Panc1 (cell line): ENCODE data around the gene PLCH2. TPM values are rescaled to one million over a fixed set of nuclear protein-coding genes. Genes with fewer than 3 reads are reported as not detected.

Experiments
- ATAC-seq: fragments of 200-7000 bp; cut with Tn5 transposase; 2 replicates; pipeline ENCODE4 v1.9.1; 2020; ENCODE audit warnings: mild to moderate bottlenecking, moderate library complexity
- BruUV-seq: library from RNA; stranded (reverse); fragments of 400-500 nt; replicated peaks from 2 replicates; lab custom pipeline; 2021; lab: Mats Ljungman, UMichigan
- CTCF ChIA-PET: fragments of 300-600 bp; sonication (Branson Sonifier 250); formaldehyde crosslinking; loops from one replicate; lab custom pipeline; 2022; ENCODE audit warnings: antibody characterized with exemption; lab: Charles Lee
- POLR2A ChIA-PET: fragments of 300-600 bp; sonication (Branson Sonifier 250); formaldehyde crosslinking; loops from one replicate; lab custom pipeline; 2022; ENCODE audit warnings: antibody characterized with exemption; lab: Charles Lee
- DNase-seq: peaks from one replicate; pipeline ENCODE4 v3.0.0-alpha.2; 2010; ENCODE audit warnings: low read depth, low spot score
- H3K27ac ChIP-seq: 2 replicates; pipeline ENCODE4 v1.5.1; 2011; ENCODE audit warnings: mild to moderate bottlenecking, low read length, inconsistent platforms
- H3K27me3 ChIP-seq: fragments of 200-500 bp; sonication (Bioruptor generic); 2 replicates; pipeline ENCODE4 v1.6.0; 2014; ENCODE audit warnings: low read length, inconsistent platforms; ENCODE audit not compliant: control insufficient read depth, insufficient read depth
- H3K36me3 ChIP-seq: fragments of 200-500 bp; sonication (Bioruptor generic); 2 replicates; pipeline ENCODE4 v1.5.1; 2014; ENCODE audit warnings: inconsistent platforms, mild to moderate bottlenecking, low read length, moderate library complexity; ENCODE audit not compliant: control insufficient read depth, insufficient read depth
- H3K4me1 ChIP-seq: 2 replicates; pipeline ENCODE4 v1.5.1; 2011; ENCODE audit warnings: inconsistent platforms, mild to moderate bottlenecking, low read length, moderate library complexity; ENCODE audit not compliant: control insufficient read depth, insufficient read depth
- H3K4me3 ChIP-seq, 2 experiments: 2 replicates each; pipeline ENCODE4 v1.5.1; 2011 to 2012; ENCODE audit warnings: low read depth in 2 of 2, low read length in 2 of 2, mild to moderate bottlenecking in 2 of 2, inconsistent platforms in 1 of 2, moderate library complexity in 1 of 2
- H3K9me3 ChIP-seq: fragments of 200-500 bp; sonication (Bioruptor generic); 2 replicates; pipeline ENCODE4 v1.5.1; 2014; ENCODE audit warnings: low read depth, mild to moderate bottlenecking, inconsistent platforms, low read length, moderate library complexity; ENCODE audit not compliant: control insufficient read depth, insufficient read depth
- POLR2AphosphoS5 ChIP-seq: IDR thresholded peaks from 2 replicates; pipeline ENCODE4 v1.6.1; 2012; ENCODE audit warnings: mild to moderate bottlenecking, low read depth, low read length, moderate library complexity
- SIN3A ChIP-seq: IDR thresholded peaks from 2 replicates; pipeline ENCODE4 v1.6.1; 2012; ENCODE audit warnings: low read depth, mild to moderate bottlenecking, low read length, moderate library complexity, borderline replicate concordance; ENCODE audit not compliant: insufficient read depth
- TCF7L2 ChIP-seq: IDR thresholded peaks from 2 replicates; pipeline ENCODE4 v1.6.1; 2011; ENCODE audit warnings: mild to moderate bottlenecking, low read depth, low read length, inconsistent platforms
- in situ Hi-C: cut with HindIII; loops from 2 replicates; pipeline ENCODE4 v1.10.0; 2016; ENCODE audit warnings: low sequenced_read_pairs, low pct_unique_long_range_greater_than_20kb
- intact Hi-C: fragments of 100-400 bp; cut with micrococcal nuclease; formaldehyde crosslinking; loops from one replicate; pipeline ENCODE4 v1.10.0; 2022; ENCODE audit not compliant: unreplicated experiment
- total RNA-seq: library from RNA; stranded (reverse); gene quantifications from one replicate; pipeline ENCODE4 v1.2.1, GENCODE V29; 2021; ENCODE audit not compliant: unreplicated experiment
- TF ChIP-seq, protein P1 (sequence below), 2 experiments: IDR thresholded peaks; 2 replicates each; pipeline ENCODE4 v1.6.1; 2011 to 2012; ENCODE audit warnings: low read depth in 2 of 2, control low read depth in 1 of 2, low read length in 1 of 2, mild to moderate bottlenecking in 1 of 2, moderate library complexity in 1 of 2; ENCODE audit not compliant: insufficient read depth in 1 of 2
- TF ChIP-seq, protein P2 (sequence below): fragments of 450-650 bp; IDR thresholded peaks from 2 replicates; pipeline ENCODE4 v1.5.1; 2017; ENCODE audit warnings: mild to moderate bottlenecking

The PLCH2 gene
- total RNA-seq, 1 experiment from 2014 or later: 41.2 TPM

DNA sequence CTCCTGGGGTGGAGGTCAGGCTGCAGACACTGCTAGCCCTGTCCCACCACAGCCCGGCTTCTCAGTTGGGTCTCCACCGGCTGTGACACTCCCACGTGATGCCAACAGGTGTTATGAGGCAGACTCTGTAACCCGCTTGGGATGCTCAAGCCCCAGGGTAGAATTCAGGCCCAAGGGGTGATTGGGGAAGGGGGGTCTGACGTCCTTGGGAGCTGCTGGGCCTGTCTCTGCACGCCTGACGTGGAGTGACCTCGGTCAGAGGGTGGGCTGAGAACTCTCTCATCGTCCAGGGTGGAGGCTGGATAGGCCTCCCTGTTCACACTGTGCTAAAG lies 61.7 kb downstream of the PLCH2 start:
- no peaks in the 10 kb centered on the region for H3K36me3 ChIP-seq
- ChIA-PET CTCF (interaction anchor here (0.7 kb wide), 1 partner anchor 10 kb away, joined by 3 read pairs; no protein-coding TSS in a partner anchor), POLR2A (no interaction called here)
- BruUV-seq: no TSS peak
- H3K27ac ChIP-seq: no peak overlapping the region
- H3K9me3 ChIP-seq: no peaks in the 10 kb centered on the region
- in situ Hi-C loops: no loop called here
- intact Hi-C loops: no loop called here
- no peak overlapping the region for H3K4me3 ChIP-seq
- peaks cover 44% of the 10 kb centered on the region for H3K4me1 ChIP-seq
- DNase-seq (no peak), ATAC-seq (no peak)
- no peak for TF ChIP-seq POLR2AphosphoS5
- TF ChIP-seq, protein P1, sequence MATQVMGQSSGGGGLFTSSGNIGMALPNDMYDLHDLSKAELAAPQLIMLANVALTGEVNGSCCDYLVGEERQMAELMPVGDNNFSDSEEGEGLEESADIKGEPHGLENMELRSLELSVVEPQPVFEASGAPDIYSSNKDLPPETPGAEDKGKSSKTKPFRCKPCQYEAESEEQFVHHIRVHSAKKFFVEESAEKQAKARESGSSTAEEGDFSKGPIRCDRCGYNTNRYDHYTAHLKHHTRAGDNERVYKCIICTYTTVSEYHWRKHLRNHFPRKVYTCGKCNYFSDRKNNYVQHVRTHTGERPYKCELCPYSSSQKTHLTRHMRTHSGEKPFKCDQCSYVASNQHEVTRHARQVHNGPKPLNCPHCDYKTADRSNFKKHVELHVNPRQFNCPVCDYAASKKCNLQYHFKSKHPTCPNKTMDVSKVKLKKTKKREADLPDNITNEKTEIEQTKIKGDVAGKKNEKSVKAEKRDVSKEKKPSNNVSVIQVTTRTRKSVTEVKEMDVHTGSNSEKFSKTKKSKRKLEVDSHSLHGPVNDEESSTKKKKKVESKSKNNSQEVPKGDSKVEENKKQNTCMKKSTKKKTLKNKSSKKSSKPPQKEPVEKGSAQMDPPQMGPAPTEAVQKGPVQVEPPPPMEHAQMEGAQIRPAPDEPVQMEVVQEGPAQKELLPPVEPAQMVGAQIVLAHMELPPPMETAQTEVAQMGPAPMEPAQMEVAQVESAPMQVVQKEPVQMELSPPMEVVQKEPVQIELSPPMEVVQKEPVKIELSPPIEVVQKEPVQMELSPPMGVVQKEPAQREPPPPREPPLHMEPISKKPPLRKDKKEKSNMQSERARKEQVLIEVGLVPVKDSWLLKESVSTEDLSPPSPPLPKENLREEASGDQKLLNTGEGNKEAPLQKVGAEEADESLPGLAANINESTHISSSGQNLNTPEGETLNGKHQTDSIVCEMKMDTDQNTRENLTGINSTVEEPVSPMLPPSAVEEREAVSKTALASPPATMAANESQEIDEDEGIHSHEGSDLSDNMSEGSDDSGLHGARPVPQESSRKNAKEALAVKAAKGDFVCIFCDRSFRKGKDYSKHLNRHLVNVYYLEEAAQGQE (IDR thresholded peaks at IDR 0.05; ENCODE audit: insufficient read depth in 1 of 2, low read depth in 2 of 2, low read length in 1 of 2): no peak
- TF ChIP-seq, protein P2, sequence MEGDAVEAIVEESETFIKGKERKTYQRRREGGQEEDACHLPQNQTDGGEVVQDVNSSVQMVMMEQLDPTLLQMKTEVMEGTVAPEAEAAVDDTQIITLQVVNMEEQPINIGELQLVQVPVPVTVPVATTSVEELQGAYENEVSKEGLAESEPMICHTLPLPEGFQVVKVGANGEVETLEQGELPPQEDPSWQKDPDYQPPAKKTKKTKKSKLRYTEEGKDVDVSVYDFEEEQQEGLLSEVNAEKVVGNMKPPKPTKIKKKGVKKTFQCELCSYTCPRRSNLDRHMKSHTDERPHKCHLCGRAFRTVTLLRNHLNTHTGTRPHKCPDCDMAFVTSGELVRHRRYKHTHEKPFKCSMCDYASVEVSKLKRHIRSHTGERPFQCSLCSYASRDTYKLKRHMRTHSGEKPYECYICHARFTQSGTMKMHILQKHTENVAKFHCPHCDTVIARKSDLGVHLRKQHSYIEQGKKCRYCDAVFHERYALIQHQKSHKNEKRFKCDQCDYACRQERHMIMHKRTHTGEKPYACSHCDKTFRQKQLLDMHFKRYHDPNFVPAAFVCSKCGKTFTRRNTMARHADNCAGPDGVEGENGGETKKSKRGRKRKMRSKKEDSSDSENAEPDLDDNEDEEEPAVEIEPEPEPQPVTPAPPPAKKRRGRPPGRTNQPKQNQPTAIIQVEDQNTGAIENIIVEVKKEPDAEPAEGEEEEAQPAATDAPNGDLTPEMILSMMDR: no peak
- no peaks in the 10 kb centered on the region for H3K27me3 ChIP-seq

DNA sequence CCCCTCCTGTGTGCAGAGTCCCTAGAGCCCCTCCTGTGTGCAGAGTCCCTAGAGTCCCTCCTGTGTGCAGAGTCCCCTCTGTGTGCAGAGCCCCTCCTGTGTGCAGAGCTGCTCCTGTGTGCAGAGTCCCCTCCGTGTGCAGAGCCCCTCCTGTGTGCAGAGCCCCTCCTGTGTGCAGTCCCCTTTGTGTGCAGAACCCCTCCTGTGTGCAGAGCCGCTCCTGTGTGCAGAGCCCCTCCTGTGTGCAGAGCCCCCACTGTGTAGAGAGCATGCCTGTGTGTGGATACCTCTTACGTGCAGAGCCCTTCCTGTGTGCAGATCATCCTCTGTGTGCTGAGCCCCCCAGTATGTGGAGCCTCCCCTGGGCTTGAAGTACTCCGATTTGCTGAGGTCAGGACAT lies 62.3 kb downstream of the PLCH2 start:
- POLR2A ChIA-PET: no interaction called here
- BruUV-seq: no TSS peak
- Histone ChIP-seq H3K27ac (no peak overlapping the region), H3K27me3 (no peaks in the 10 kb centered on the region), H3K4me1 (peaks cover 47% of the 10 kb centered on the region), H3K4me3 (no peak overlapping the region), H3K36me3 (no peaks in the 10 kb centered on the region), H3K9me3 (no peaks in the 10 kb centered on the region)
- no peak for DNase-seq
- CTCF ChIA-PET: interaction anchor here (0.7 kb wide), 1 partner anchor 9 kb away, joined by 3 read pairs; no protein-coding TSS in a partner anchor
- intact Hi-C loops: no loop called here
- TF ChIP-seq, protein P1 (IDR thresholded peaks at IDR 0.05; ENCODE audit: insufficient read depth in 1 of 2, low read depth in 2 of 2, low read length in 1 of 2): no peak
- TF ChIP-seq POLR2AphosphoS5: no peak
- TF ChIP-seq TCF7L2: no peak
- TF ChIP-seq, protein P2: no peak
- TF ChIP-seq SIN3A: no peak
- in situ Hi-C loops: no loop called here
- ATAC-seq: no peak
